WTC11 (cell line): Measurements from ENCODE around the gene F8.
"Not testable (repeated sequence)": the region's sequence is repeated elsewhere in the genome, so short reads cannot be mapped to it uniquely, and the experiment has no call there.

Source experiments
- GABPB1 ChIP-seq: sonication (generic); formaldehyde crosslinking; IDR thresholded peaks from 2 replicates; pipeline ENCODE4 v1.8.1; 2023; ENCODE audit warnings: mild to moderate bottlenecking, missing genetic modification reagents
- NR3C1 ChIP-seq: sonication (generic); formaldehyde crosslinking; conservative IDR thresholded peaks from 2 replicates; pipeline ENCODE4 v1.8.1; 2023; ENCODE audit warnings: low read depth, mild to moderate bottlenecking, missing genetic modification reagents

DNA sequence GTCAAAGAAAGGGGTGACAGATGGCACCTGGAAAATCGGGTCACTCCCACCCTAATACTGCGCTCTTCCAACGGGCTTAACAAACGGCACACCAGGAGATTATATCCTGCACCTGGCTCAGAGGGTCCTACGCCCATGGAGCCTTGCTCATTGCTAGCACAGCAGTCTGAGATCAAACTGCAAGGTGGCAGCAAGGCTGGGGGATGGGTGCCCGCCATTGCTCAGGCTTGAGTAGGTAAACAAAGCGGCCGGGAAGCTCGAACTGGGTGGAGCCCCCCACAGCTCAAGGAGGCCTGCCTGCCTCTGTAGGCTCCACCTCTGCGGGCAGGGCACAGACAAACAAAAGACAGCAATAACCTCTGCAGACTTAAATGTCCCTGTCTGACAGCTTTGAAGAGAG, 83.3 kb downstream of the F8 start:
- not testable (repeated sequence) for TF ChIP-seq GABPB1; NR3C1 (CRISPR knock-in tag)
